ENCODE measurements around the gene UBXN2A.
A peak's percentile ranks its signal among the peaks of the same experiment; 100 is the strongest.

Gene UBXN2A

GRCh38 chr2:24015562-24016375, 75.5 kb downstream of the UBXN2A start:
- Mint-ChIP-seq H3K4me1 (ENCODE audit: low read depth) (peaks cover 3% of the 10 kb centered on the region), H3K4me3 (no peak overlapping the region), H3K27me3 (peaks cover 18% of the 10 kb centered on the region), H3K9me3 (ENCODE audit: low read depth) (no peaks in the 10 kb centered on the region), H3K27ac (no peak overlapping the region), H3K36me3 (no peaks in the 10 kb centered on the region)

GRCh38 chr2:24016376-24016761, 76.1 kb downstream of the UBXN2A start:
- H3K27ac Mint-ChIP-seq, result no peak overlapping the region
- H3K9me3 Mint-ChIP-seq (ENCODE audit: low read depth), result no peaks in the 10 kb centered on the region
- no peaks in the 10 kb centered on the region for H3K36me3 Mint-ChIP-seq
- H3K27me3 Mint-ChIP-seq, result peaks cover 14% of the 10 kb centered on the region
- H3K4me3 Mint-ChIP-seq, result no peak overlapping the region
- H3K4me1 Mint-ChIP-seq (ENCODE audit: low read depth), result peaks cover under 1% of the 10 kb centered on the region

- Mint-ChIP-seq H3K36me3 (no peaks in the 10 kb centered on the region), H3K9me3 (ENCODE audit: low read depth) (no peaks in the 10 kb centered on the region), H3K4me1 (ENCODE audit: low read depth) (no peaks in the 10 kb centered on the region), H3K4me3 (no peak overlapping the region), H3K27ac (no peak overlapping the region), H3K27me3 (peaks cover 8% of the 10 kb centered on the region)
Observed at GRCh38 chr2:24016853-24017703, 76.8 kb downstream of the UBXN2A start.

- no peaks in the 10 kb centered on the region for H3K36me3 Mint-ChIP-seq
- peaks cover 7% of the 10 kb centered on the region for H3K27me3 Mint-ChIP-seq
- H3K4me1 Mint-ChIP-seq (ENCODE audit: low read depth), result no peaks in the 10 kb centered on the region
- H3K9me3 Mint-ChIP-seq (ENCODE audit: low read depth), result no peaks in the 10 kb centered on the region
- no peak overlapping the region for H3K4me3 Mint-ChIP-seq
- no peak overlapping the region for H3K27ac Mint-ChIP-seq
Observed at GRCh38 chr2:24017711-24018110, 77.4 kb downstream of the UBXN2A start.

- H3K9me3 Mint-ChIP-seq (ENCODE audit: low read depth), result no peaks in the 10 kb centered on the region
- H3K4me3 Mint-ChIP-seq, result no peak overlapping the region
- peaks cover 4% of the 10 kb centered on the region for H3K27me3 Mint-ChIP-seq
- no peak overlapping the region for H3K27ac Mint-ChIP-seq
- no peaks in the 10 kb centered on the region for H3K4me1 Mint-ChIP-seq (ENCODE audit: low read depth)
- no peaks in the 10 kb centered on the region for H3K36me3 Mint-ChIP-seq
Observed at GRCh38 chr2:24018241-24018640, 78.0 kb downstream of the UBXN2A start.

GRCh38 chr2:24019729-24020128, 79.5 kb downstream of the UBXN2A start:
- Mint-ChIP-seq H3K27me3 (no peaks in the 10 kb centered on the region), H3K27ac (no peak overlapping the region), H3K4me3 (no peak overlapping the region), H3K9me3 (ENCODE audit: low read depth) (no peaks in the 10 kb centered on the region), H3K4me1 (ENCODE audit: low read depth) (no peaks in the 10 kb centered on the region), H3K36me3 (no peaks in the 10 kb centered on the region)

GRCh38 chr2:24020244-24020643, 80.0 kb downstream of the UBXN2A start:
- H3K4me3 Mint-ChIP-seq, result no peak overlapping the region

GRCh38 chr2:24021122-24021998, 81.1 kb downstream of the UBXN2A start:
- H3K27ac Mint-ChIP-seq, result no peak overlapping the region
- no peaks in the 10 kb centered on the region for H3K36me3 Mint-ChIP-seq

More at GRCh38 chr2:24020244-24020643, 80.0 kb downstream of the UBXN2A start:
- no peaks in the 10 kb centered on the region for H3K9me3 Mint-ChIP-seq (ENCODE audit: low read depth)
- H3K4me1 Mint-ChIP-seq (ENCODE audit: low read depth), result no peaks in the 10 kb centered on the region
- H3K27ac Mint-ChIP-seq, result no peak overlapping the region
- H3K36me3 Mint-ChIP-seq, result no peaks in the 10 kb centered on the region
- no peaks in the 10 kb centered on the region for H3K27me3 Mint-ChIP-seq

GRCh38 chr2:24022324-24022974, 82.2 kb downstream of the UBXN2A start:
- H3K36me3 Mint-ChIP-seq, result peaks cover 2% of the 10 kb centered on the region
- H3K4me1 Mint-ChIP-seq (ENCODE audit: low read depth), result no peaks in the 10 kb centered on the region
- H3K27ac Mint-ChIP-seq, result no peak overlapping the region

More at GRCh38 chr2:24021122-24021998, 81.1 kb downstream of the UBXN2A start:
- Mint-ChIP-seq H3K27me3 (no peaks in the 10 kb centered on the region), H3K4me3 (no peak overlapping the region), H3K9me3 (ENCODE audit: low read depth) (no peaks in the 10 kb centered on the region), H3K4me1 (ENCODE audit: low read depth) (no peaks in the 10 kb centered on the region)

GRCh38 chr2:24022975-24023575, 82.8 kb downstream of the UBXN2A start:
- H3K36me3 Mint-ChIP-seq, result peaks cover 2% of the 10 kb centered on the region
- H3K27ac Mint-ChIP-seq, result no peak overlapping the region
- no peak overlapping the region for H3K4me3 Mint-ChIP-seq
- no peaks in the 10 kb centered on the region for H3K27me3 Mint-ChIP-seq
- H3K9me3 Mint-ChIP-seq (ENCODE audit: low read depth), result no peaks in the 10 kb centered on the region
- no peaks in the 10 kb centered on the region for H3K4me1 Mint-ChIP-seq (ENCODE audit: low read depth)

More at GRCh38 chr2:24022324-24022974, 82.2 kb downstream of the UBXN2A start:
- Mint-ChIP-seq H3K4me3 (no peak overlapping the region), H3K27me3 (no peaks in the 10 kb centered on the region), H3K9me3 (ENCODE audit: low read depth) (no peaks in the 10 kb centered on the region)

GRCh38 chr2:24024018-24024417, 83.8 kb downstream of the UBXN2A start:
- Mint-ChIP-seq H3K4me1 (ENCODE audit: low read depth) (no peaks in the 10 kb centered on the region), H3K36me3 (peaks cover 2% of the 10 kb centered on the region), H3K9me3 (ENCODE audit: low read depth) (no peaks in the 10 kb centered on the region), H3K27me3 (no peaks in the 10 kb centered on the region), H3K27ac (no peak overlapping the region), H3K4me3 (no peak overlapping the region)

GRCh38 chr2:24024996-24025663, 84.9 kb downstream of the UBXN2A start:
- H3K27me3 Mint-ChIP-seq, result no peaks in the 10 kb centered on the region
- H3K27ac Mint-ChIP-seq, result no peak overlapping the region
- no peak overlapping the region for H3K4me3 Mint-ChIP-seq
- H3K36me3 Mint-ChIP-seq, result peaks cover 2% of the 10 kb centered on the region
- H3K4me1 Mint-ChIP-seq (ENCODE audit: low read depth), result no peaks in the 10 kb centered on the region
- no peaks in the 10 kb centered on the region for H3K9me3 Mint-ChIP-seq (ENCODE audit: low read depth)

GRCh38 chr2:24026233-24026632, 86.0 kb downstream of the UBXN2A start:
- Mint-ChIP-seq H3K27ac (peak overlapping the region; percentile 28), H3K4me3 (no peak overlapping the region), H3K4me1 (ENCODE audit: low read depth) (no peaks in the 10 kb centered on the region), H3K36me3 (peaks cover 5% of the 10 kb centered on the region), H3K9me3 (ENCODE audit: low read depth) (no peaks in the 10 kb centered on the region), H3K27me3 (no peaks in the 10 kb centered on the region)
